Naive thymus-derived CD4-positive, alpha-beta T cell (primary cell): ENCODE results near the gene ZNRF3. TPM values are rescaled to one million over a fixed set of nuclear protein-coding genes. Genes with fewer than 3 reads are reported as not detected.
"Not testable (repeated sequence)": the region's sequence is repeated elsewhere in the genome, so short reads cannot be mapped to it uniquely, and the experiment has no call there.

ENCODE experiments used
- ATAC-seq: fragments of 150-1000 bp; cut with Tn5 transposase; 2 replicates; pipeline ENCODE4 v1.10.0; 2021; ENCODE audit warnings: mild to moderate bottlenecking, moderate library complexity
- CTCF ChIA-PET: fragments of 350-600 bp; sonication (Branson Sonifier 250); formaldehyde crosslinking; loops from one replicate; lab custom pipeline; 2021; ENCODE audit warnings: antibody characterized with exemption; lab: Charles Lee
- POLR2A ChIA-PET: fragments of 350-600 bp; sonication (Branson Sonifier 250); formaldehyde crosslinking; loops from one replicate; lab custom pipeline; 2021; ENCODE audit warnings: antibody characterized with exemption, inconsistent platforms; lab: Charles Lee
- DNase-seq, 9 donors: peaks; one replicate each; pipeline versions ENCODE4 v3.0.0 to v3.0.0-alpha.2; 2020 to 2022; ENCODE audit warnings: mixed read lengths in 1 of 9
- H3K27ac ChIP-seq: one replicate; pipeline ENCODE4 v1.7.0; 2013; ENCODE audit warnings: mild to moderate bottlenecking, low read depth, low read length, moderate library complexity
- H3K27me3 ChIP-seq, 2 donors: one replicate each; pipeline ENCODE4 v1.7.0; 2013; ENCODE audit warnings: low read length in 2 of 2, mild to moderate bottlenecking in 2 of 2, moderate library complexity in 2 of 2; ENCODE audit not compliant: control insufficient read depth in 2 of 2, insufficient read depth in 2 of 2
- H3K36me3 ChIP-seq, 3 experiments: 1 replicate in 2 of 3; 2 replicates in 1 of 3; pipeline ENCODE4 v1.7.0; 2013; ENCODE audit warnings: low read length in 3 of 3, mild to moderate bottlenecking in 3 of 3, moderate library complexity in 1 of 3; ENCODE audit not compliant: insufficient read depth in 3 of 3, control insufficient read depth in 2 of 3
- H3K4me1 ChIP-seq, 2 donors: one replicate each; pipeline ENCODE4 v1.7.0; 2013; ENCODE audit warnings: low read length in 2 of 2, mild to moderate bottlenecking in 2 of 2, moderate library complexity in 1 of 2; ENCODE audit not compliant: control insufficient read depth in 2 of 2, insufficient read depth in 2 of 2
- H3K4me3 ChIP-seq: 2 replicates; pipeline ENCODE4 v1.7.0; 2013; ENCODE audit warnings: mild to moderate bottlenecking, low read length
- H3K9me3 ChIP-seq, 3 experiments: 1 replicate in 2 of 3; 2 replicates in 1 of 3; pipeline ENCODE4 v1.7.0; 2013; ENCODE audit warnings: low read length in 3 of 3; ENCODE audit not compliant: control insufficient read depth in 2 of 3
- H3K27ac Mint-ChIP-seq, 9 donors: one replicate each; pipeline ENCODE4 v1.8.0; 2020 to 2022; ENCODE audit warnings: mixed read lengths in 9 of 9, mild to moderate bottlenecking in 8 of 9, moderate library complexity in 5 of 9, inconsistent platforms in 2 of 9
- H3K27me3 Mint-ChIP-seq, 5 donors: one replicate each; pipeline ENCODE4 v1.8.0; 2021 to 2022; ENCODE audit warnings: mixed read lengths in 5 of 5, mild to moderate bottlenecking in 1 of 5
- H3K36me3 Mint-ChIP-seq, 5 donors: one replicate each; pipeline ENCODE4 v1.8.0; 2020 to 2022; ENCODE audit warnings: mixed read lengths in 5 of 5, mild to moderate bottlenecking in 3 of 5, inconsistent platforms in 1 of 5
- H3K4me1 Mint-ChIP-seq, 7 donors: one replicate each; pipeline ENCODE4 v1.8.0; 2020 to 2022; ENCODE audit warnings: mixed read lengths in 7 of 7, mild to moderate bottlenecking in 3 of 7, inconsistent platforms in 1 of 7
- H3K4me3 Mint-ChIP-seq, 10 donors: one replicate each; pipeline ENCODE4 v1.8.0; 2020 to 2022; ENCODE audit warnings: mild to moderate bottlenecking in 10 of 10, mixed read lengths in 10 of 10, moderate library complexity in 6 of 10, inconsistent platforms in 2 of 10
- H3K9me3 Mint-ChIP-seq, 11 donors: one replicate each; pipeline ENCODE4 v1.8.0; 2020 to 2022; ENCODE audit warnings: mixed read lengths in 11 of 11, mild to moderate bottlenecking in 4 of 11, inconsistent platforms in 1 of 11, moderate library complexity in 1 of 11
- intact Hi-C, 2 donors: fragments of 100-400 bp; cut with micrococcal nuclease; formaldehyde crosslinking; loops; one replicate each; pipeline ENCODE4 v1.15.1; 2023
- polyA plus RNA-seq, 2 donors: library from polyadenylated mRNA; unstranded; fragments of 300-500 nt; fragmentation: Illumina TruSeq; gene quantifications; one replicate each; pipeline ENCODE4 v1.2.3, GENCODE V29; 2021
- total RNA-seq, 6 experiments: library from RNA in 5 of 6; stranded (reverse) in 5 of 6; gene quantifications; 1 replicate in 5 of 6; 2 replicates in 1 of 6; pipeline ENCODE4 v1.2.3 and lab custom pipeline; 2021 to 2026

The ZNRF3 gene
- total and polyA plus RNA-seq, 7 experiments from 2014 or later = 0.22 to 0.98 (median 0.63) TPM

- no peak overlapping the region for H3K4me3 Mint-ChIP-seq
- H3K9me3 Mint-ChIP-seq = peaks cover 7 to 32% (median 21%) of the 10 kb centered on the region in 11 donors
- H3K36me3 Mint-ChIP-seq = peaks cover 12 to 25% (median 15%) of the 10 kb centered on the region in 5 donors
- Histone ChIP-seq H3K36me3 (no peaks in the 10 kb centered on the region), H3K4me1 (no peaks in the 10 kb centered on the region), H3K27me3 (no peaks in the 10 kb centered on the region), H3K9me3 (peaks cover 0 to 23% (median 9%) of the 10 kb centered on the region in 3 experiments), H3K27ac (no peak overlapping the region), H3K4me3 (no peak overlapping the region)
- intact Hi-C loops = no loop called here
- peaks cover 47 to 78% (median 58%) of the 10 kb centered on the region in 5 donors for H3K27me3 Mint-ChIP-seq
- DNase-seq = no peak
- no peak overlapping the region for H3K27ac Mint-ChIP-seq
- no peak for ATAC-seq
- no peaks in the 10 kb centered on the region for H3K4me1 Mint-ChIP-seq
- ChIA-PET POLR2A (interaction anchor here (0.7 kb wide), 1 partner anchor 9 kb away, joined by 3 read pairs; no protein-coding TSS in a partner anchor), CTCF (no interaction called here)
Measured at GRCh38 chr22:28943501-28943879, 60.1 kb downstream of the ZNRF3 start.

- Mint-ChIP-seq H3K36me3 (peaks cover 12 to 29% (median 15%) of the 10 kb centered on the region in 5 donors), H3K27me3 (peaks cover 57 to 81% (median 75%) of the 10 kb centered on the region in 5 donors), H3K4me1 (no peaks in the 10 kb centered on the region), H3K27ac (no peak overlapping the region), H3K4me3 (no peak overlapping the region), H3K9me3 (peaks cover 7 to 34% (median 24%) of the 10 kb centered on the region in 11 donors)
- Histone ChIP-seq H3K4me1 (no peaks in the 10 kb centered on the region), H3K9me3 (peaks cover 0 to 24% (median 9%) of the 10 kb centered on the region in 3 experiments), H3K36me3 (no peaks in the 10 kb centered on the region), H3K4me3 (no peak overlapping the region), H3K27me3 (peaks cover 0 to 23% of the 10 kb centered on the region in 2 donors), H3K27ac (no peak overlapping the region)
- no peak for ATAC-seq
- intact Hi-C loops = no loop called here
- ChIA-PET POLR2A (no interaction called here), CTCF (no interaction called here)
- no peak for DNase-seq
Measured at GRCh38 chr22:28947125-28947524, 63.8 kb downstream of the ZNRF3 start.

- H3K27me3 Mint-ChIP-seq = peaks cover 70 to 84% (median 79%) of the 10 kb centered on the region in 5 donors
- DNase-seq (no peak), ATAC-seq (no peak)
- H3K4me3 ChIP-seq = no peak overlapping the region
- no peak overlapping the region for H3K27ac ChIP-seq
- peaks cover 12 to 29% (median 15%) of the 10 kb centered on the region in 5 donors for H3K36me3 Mint-ChIP-seq
- H3K9me3 Mint-ChIP-seq = peaks cover 7 to 34% (median 24%) of the 10 kb centered on the region in 11 donors
- intact Hi-C loops = no loop called here
- H3K36me3 ChIP-seq = no peaks in the 10 kb centered on the region
- H3K27me3 ChIP-seq = peaks cover 0 to 23% of the 10 kb centered on the region in 2 donors
- no peaks in the 10 kb centered on the region for H3K4me1 Mint-ChIP-seq
- H3K27ac Mint-ChIP-seq = no peak overlapping the region
- no peaks in the 10 kb centered on the region for H3K4me1 ChIP-seq
- peaks cover 0 to 24% (median 9%) of the 10 kb centered on the region in 3 experiments for H3K9me3 ChIP-seq
- H3K4me3 Mint-ChIP-seq = no peak overlapping the region
- POLR2A ChIA-PET = no interaction called here
- CTCF ChIA-PET = interaction anchor here (0.5 kb wide), 1 partner anchor 35 kb away, joined by 3 read pairs; no protein-coding TSS in a partner anchor
Measured at GRCh38 chr22:28948424-28948823, 65.1 kb downstream of the ZNRF3 start.

- ATAC-seq, DNase-seq, H3K4me3 Mint-ChIP-seq, H3K27ac ChIP-seq, intact Hi-C loops, H3K4me1 ChIP-seq, H3K4me3 ChIP-seq, H3K27ac Mint-ChIP-seq, H3K36me3 ChIP-seq, H3K4me1 Mint-ChIP-seq: not testable (repeated sequence)
- peaks cover 74 to 84% (median 80%) of the 10 kb centered on the region in 5 donors for H3K27me3 Mint-ChIP-seq
- Histone ChIP-seq H3K9me3 (peaks cover 0 to 24% (median 9%) of the 10 kb centered on the region in 3 experiments), H3K27me3 (peaks cover 0 to 26% of the 10 kb centered on the region in 2 donors)
- POLR2A ChIA-PET = interaction anchor here (0.6 kb wide), 1 partner anchor 1125 kb away, joined by 4 read pairs; no protein-coding TSS in a partner anchor
- H3K9me3 Mint-ChIP-seq = peaks cover 7 to 34% (median 24%) of the 10 kb centered on the region in 11 donors
- H3K36me3 Mint-ChIP-seq = peaks cover 12 to 29% (median 15%) of the 10 kb centered on the region in 5 donors
- CTCF ChIA-PET = interaction anchor here (0.5 kb wide), 1 partner anchor 35 kb away, joined by 3 read pairs; no protein-coding TSS in a partner anchor
Measured at GRCh38 chr22:28948860-28949551, 65.6 kb downstream of the ZNRF3 start.

GRCh38 chr22:28949788-28950187 is 66.4 kb downstream of the ZNRF3 start:
- ATAC-seq = no peak
- H3K36me3 ChIP-seq = no peaks in the 10 kb centered on the region
- H3K27ac Mint-ChIP-seq = no peak overlapping the region
- CTCF ChIA-PET = no interaction called here
- no peaks in the 10 kb centered on the region for H3K4me1 ChIP-seq
- H3K27me3 Mint-ChIP-seq = peaks cover 79 to 90% (median 85%) of the 10 kb centered on the region in 5 donors
- H3K4me3 ChIP-seq = no peak overlapping the region
- H3K9me3 ChIP-seq = peaks cover 0 to 24% (median 9%) of the 10 kb centered on the region in 3 experiments
- peaks cover 0 to 33% of the 10 kb centered on the region in 2 donors for H3K27me3 ChIP-seq
- peaks cover 12 to 29% (median 15%) of the 10 kb centered on the region in 5 donors for H3K36me3 Mint-ChIP-seq
- no peak for DNase-seq
- no peak overlapping the region for H3K27ac ChIP-seq
- H3K4me1 Mint-ChIP-seq = no peaks in the 10 kb centered on the region
- POLR2A ChIA-PET = no interaction called here
- H3K4me3 Mint-ChIP-seq = no peak overlapping the region
- peaks cover 7 to 34% (median 24%) of the 10 kb centered on the region in 11 donors for H3K9me3 Mint-ChIP-seq
- intact Hi-C loops = loop anchor here (10.0 kb wide), 2 partner anchors 65 to 85 kb away; partner anchors contain the start of gene ZNRF3 (in 1 of the 2)

GRCh38 chr22:28950617-28951411 is 67.4 kb downstream of the ZNRF3 start:
- Mint-ChIP-seq H3K36me3 (peaks cover 11 to 28% (median 14%) of the 10 kb centered on the region in 5 donors), H3K4me3 (peak overlapping the region in 1 of 10 donors; percentile 5), H3K27ac (no peak overlapping the region), H3K27me3 (peaks cover 74 to 91% (median 83%) of the 10 kb centered on the region in 5 donors), H3K4me1 (peaks cover 1 to 7% (median 7%) of the 10 kb centered on the region in 7 donors), H3K9me3 (peaks cover 7 to 29% (median 21%) of the 10 kb centered on the region in 11 donors)
- no peak overlapping the region for H3K27ac ChIP-seq
- peaks cover 0 to 36% of the 10 kb centered on the region in 2 donors for H3K27me3 ChIP-seq
- DNase-seq = no peak
- ChIA-PET POLR2A (no interaction called here), CTCF (no interaction called here)
- peaks cover 0 to 24% (median 9%) of the 10 kb centered on the region in 3 experiments for H3K9me3 ChIP-seq
- no peak overlapping the region for H3K4me3 ChIP-seq
- intact Hi-C loops = loop anchor here (10.0 kb wide), 2 partner anchors 66 to 84 kb away; partner anchors contain the start of gene ZNRF3 (in 1 of the 2)
- H3K36me3 ChIP-seq = no peaks in the 10 kb centered on the region
- no peak for ATAC-seq
- peaks cover 5 to 8% of the 10 kb centered on the region in 2 donors for H3K4me1 ChIP-seq
